Thoracic aorta (tissue), 2 donors: ENCODE data around the gene ZNRF3. TPM values are rescaled to one million over a fixed set of nuclear protein-coding genes. Genes with fewer than 3 reads are reported as not detected.

Experiments used
- ATAC-seq: fragments of 150-250 bp; one replicate; pipeline ENCODE4 v1.8.0; 2017; ENCODE audit warnings: low read depth; ENCODE audit not compliant: insufficient number of reproducible peaks, low FRiP score
- DNase-seq: peaks from one replicate; pipeline ENCODE4 v3.0.0-alpha.2; 2020; ENCODE audit warnings: low spot score
- H3K27ac ChIP-seq, 2 donors: fragments of 200-600 bp; sonication (generic); 1 replicate in 1 of 2; 2 replicates in 1 of 2; pipeline ENCODE4 v1.5.1; 2016; ENCODE audit warnings: mild to moderate bottlenecking in 2 of 2, moderate library complexity in 2 of 2
- H3K27me3 ChIP-seq: fragments of 200-600 bp; sonication (generic); replicated peaks from 2 replicates; pipeline ENCODE4 v1.6.0; 2016; ENCODE audit warnings: mild to moderate bottlenecking; ENCODE audit not compliant: insufficient read depth
- H3K36me3 ChIP-seq: fragments of 200-600 bp; sonication (generic); one replicate; pipeline ENCODE4 v1.5.1; 2016
- H3K4me1 ChIP-seq, 2 donors: fragments of 200-600 bp; sonication (generic); 1 replicate in 1 of 2; 2 replicates in 1 of 2; pipeline versions ENCODE4 v1.5.1 to v1.6.0; 2016; ENCODE audit warnings: low read depth in 2 of 2, mild to moderate bottlenecking in 1 of 2; ENCODE audit not compliant: control insufficient read depth in 1 of 2
- H3K4me3 ChIP-seq: fragments of 200-600 bp; sonication (generic); 2 replicates; pipeline ENCODE4 v1.5.1; 2016; ENCODE audit warnings: mild to moderate bottlenecking
- H3K9me3 ChIP-seq: fragments of 200-600 bp; sonication (generic); 2 replicates; pipeline ENCODE4 v1.5.1; 2016
- total RNA-seq, 2 donors: library from RNA; depleted of rRNA; stranded (reverse); fragments of >200 nt; gene quantifications; one replicate each; pipeline versions ENCODE4 v1.1.0 to v1.2.3, GENCODE V29; 2016
- TF ChIP-seq, protein P1 (sequence below): fragments of 200-600 bp; sonication (generic); IDR thresholded peaks from one replicate; pipeline ENCODE4 v1.5.1; 2019; ENCODE audit warnings: antibody characterized with exemption

The ZNRF3 gene
- total RNA-seq, 2 donors from 2014 or later: 17.2 to 23.1 TPM

DNA sequence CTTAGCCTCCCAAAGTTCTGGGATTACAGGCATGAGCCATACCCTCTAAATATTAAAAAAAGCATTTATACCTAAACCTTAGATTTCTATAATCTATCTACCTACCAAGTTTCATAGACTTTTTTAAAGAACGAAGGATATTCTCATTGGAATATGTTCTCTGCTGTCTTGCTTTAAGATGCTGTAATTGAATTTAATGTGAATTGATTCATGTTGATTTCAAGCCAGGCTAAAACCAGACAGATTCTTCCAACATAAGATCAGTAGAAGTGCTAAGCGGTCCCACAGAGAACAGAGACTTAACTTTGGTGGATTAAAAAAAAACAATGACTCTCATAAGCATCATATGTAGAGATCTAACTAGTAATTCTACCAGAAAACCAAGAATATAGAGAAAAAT lies 203.6 kb downstream of the ZNRF3 start:
- no peak overlapping the region for H3K4me3 ChIP-seq
- H3K27ac ChIP-seq: no peak overlapping the region
- no peaks in the 10 kb centered on the region for H3K4me1 ChIP-seq
- ATAC-seq (no peak), DNase-seq (no peak)
- no peaks in the 10 kb centered on the region for H3K9me3 ChIP-seq
- TF ChIP-seq, protein P1, sequence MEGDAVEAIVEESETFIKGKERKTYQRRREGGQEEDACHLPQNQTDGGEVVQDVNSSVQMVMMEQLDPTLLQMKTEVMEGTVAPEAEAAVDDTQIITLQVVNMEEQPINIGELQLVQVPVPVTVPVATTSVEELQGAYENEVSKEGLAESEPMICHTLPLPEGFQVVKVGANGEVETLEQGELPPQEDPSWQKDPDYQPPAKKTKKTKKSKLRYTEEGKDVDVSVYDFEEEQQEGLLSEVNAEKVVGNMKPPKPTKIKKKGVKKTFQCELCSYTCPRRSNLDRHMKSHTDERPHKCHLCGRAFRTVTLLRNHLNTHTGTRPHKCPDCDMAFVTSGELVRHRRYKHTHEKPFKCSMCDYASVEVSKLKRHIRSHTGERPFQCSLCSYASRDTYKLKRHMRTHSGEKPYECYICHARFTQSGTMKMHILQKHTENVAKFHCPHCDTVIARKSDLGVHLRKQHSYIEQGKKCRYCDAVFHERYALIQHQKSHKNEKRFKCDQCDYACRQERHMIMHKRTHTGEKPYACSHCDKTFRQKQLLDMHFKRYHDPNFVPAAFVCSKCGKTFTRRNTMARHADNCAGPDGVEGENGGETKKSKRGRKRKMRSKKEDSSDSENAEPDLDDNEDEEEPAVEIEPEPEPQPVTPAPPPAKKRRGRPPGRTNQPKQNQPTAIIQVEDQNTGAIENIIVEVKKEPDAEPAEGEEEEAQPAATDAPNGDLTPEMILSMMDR: no peak
- no peaks in the 10 kb centered on the region for H3K27me3 ChIP-seq
- H3K36me3 ChIP-seq: no peaks in the 10 kb centered on the region

DNA sequence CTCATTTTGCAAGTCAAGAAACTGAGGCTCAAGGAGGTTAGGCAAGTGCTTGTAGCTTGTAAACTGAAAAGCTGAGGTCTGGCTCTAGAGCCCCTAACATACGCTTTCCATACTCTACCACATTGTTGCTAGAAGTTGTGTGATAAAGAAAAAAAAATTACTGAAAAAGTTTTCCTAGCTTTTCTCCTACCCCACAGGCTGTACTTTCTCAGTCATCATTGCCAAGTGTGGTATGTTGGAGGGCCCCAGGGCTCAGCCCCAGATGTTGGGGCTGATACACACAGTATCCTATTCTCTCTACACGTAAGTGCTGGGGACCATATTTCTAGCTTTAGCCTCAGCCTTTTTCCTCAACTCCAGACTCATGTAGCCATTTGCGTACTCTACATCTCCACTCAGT lies 205.4 kb downstream of the ZNRF3 start:
- DNase-seq (no peak), ATAC-seq (no peak)
- no peak overlapping the region for H3K27ac ChIP-seq
- peaks cover 0 to 16% of the 10 kb centered on the region in 2 donors for H3K4me1 ChIP-seq
- H3K9me3 ChIP-seq: no peaks in the 10 kb centered on the region
- no peaks in the 10 kb centered on the region for H3K27me3 ChIP-seq
- TF ChIP-seq, protein P1: no peak
- H3K4me3 ChIP-seq: no peak overlapping the region
- H3K36me3 ChIP-seq: no peaks in the 10 kb centered on the region

DNA sequence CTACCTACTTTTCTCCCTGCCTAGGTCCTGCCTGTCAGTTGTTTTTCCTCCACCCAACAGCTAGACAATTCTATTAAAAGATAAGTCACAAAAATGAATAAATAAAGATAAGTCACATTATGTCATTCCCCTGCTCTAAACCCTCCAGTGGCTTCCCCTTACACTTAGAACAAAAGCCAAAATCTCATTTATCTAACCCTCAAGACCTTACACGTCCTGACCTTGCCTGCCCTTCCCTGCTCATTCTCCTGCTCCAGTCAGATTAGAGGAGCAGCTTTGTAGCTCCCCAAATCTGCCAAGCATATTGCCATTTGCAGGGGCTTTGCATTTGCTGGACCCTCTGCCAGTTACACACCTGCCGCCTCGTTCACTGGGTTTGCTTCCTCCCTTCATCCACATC lies 206.1 kb downstream of the ZNRF3 start:
- Histone ChIP-seq H3K27me3 (no peaks in the 10 kb centered on the region), H3K27ac (no peak overlapping the region), H3K4me3 (no peak overlapping the region), H3K4me1 (peaks cover 0 to 20% of the 10 kb centered on the region in 2 donors), H3K36me3 (no peaks in the 10 kb centered on the region), H3K9me3 (no peaks in the 10 kb centered on the region)
- no peak for DNase-seq
- TF ChIP-seq, protein P1: no peak
- no peak for ATAC-seq

DNA sequence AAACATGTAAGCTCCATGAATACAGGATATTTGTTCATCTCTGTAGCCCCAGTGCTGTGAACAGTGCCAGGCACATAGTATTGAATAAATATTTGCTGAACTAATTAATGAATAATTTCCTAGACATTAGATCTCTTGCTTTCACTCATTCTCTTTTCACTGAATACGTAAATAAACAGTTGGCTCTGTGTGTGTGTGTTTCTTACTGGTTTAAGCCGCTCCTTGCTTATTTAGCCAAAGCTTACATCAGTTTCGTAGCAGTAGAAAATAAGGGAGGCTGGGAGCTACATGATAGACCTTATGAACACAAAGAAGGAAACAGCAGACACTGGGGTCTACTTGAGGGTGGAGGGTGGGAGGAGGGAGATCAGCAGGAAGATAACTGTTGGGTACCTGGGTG lies 206.7 kb downstream of the ZNRF3 start:
- ATAC-seq (no peak), DNase-seq (no peak)
- Histone ChIP-seq H3K4me1 (peaks cover 0 to 20% of the 10 kb centered on the region in 2 donors), H3K9me3 (no peaks in the 10 kb centered on the region), H3K36me3 (no peaks in the 10 kb centered on the region), H3K4me3 (no peak overlapping the region), H3K27me3 (no peaks in the 10 kb centered on the region), H3K27ac (no peak overlapping the region)
- TF ChIP-seq, protein P1: no peak

DNA sequence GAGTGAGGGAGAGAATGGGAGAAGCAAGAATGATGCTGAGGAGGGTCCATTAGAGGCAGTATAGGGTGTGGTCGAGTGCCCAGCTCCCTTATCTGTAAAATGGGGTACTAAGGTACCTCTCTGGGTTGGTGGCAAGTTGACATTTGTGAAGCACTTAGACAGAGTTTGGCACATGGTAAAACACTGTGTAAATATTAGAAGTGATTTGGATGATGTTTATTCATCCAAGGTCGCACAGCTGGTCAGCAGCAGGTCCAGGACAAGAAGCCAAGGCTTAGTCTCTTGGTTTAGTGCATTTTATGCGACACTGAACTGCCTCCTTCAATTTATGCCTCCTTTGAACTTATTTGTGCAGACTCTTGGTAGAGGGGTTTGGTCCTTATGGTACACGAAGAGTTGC lies 208.9 kb downstream of the ZNRF3 start:
- Histone ChIP-seq H3K4me3 (no peak overlapping the region), H3K9me3 (no peaks in the 10 kb centered on the region), H3K4me1 (peaks cover 0 to 20% of the 10 kb centered on the region in 2 donors), H3K36me3 (no peaks in the 10 kb centered on the region), H3K27me3 (no peaks in the 10 kb centered on the region), H3K27ac (no peak overlapping the region)
- ATAC-seq (no peak), DNase-seq (no peak)
- TF ChIP-seq, protein P1: no peak
